Omental fat pad (tissue), 4 donors: ENCODE measurements around the gene GPR179. TPM values are rescaled to one million over a fixed set of nuclear protein-coding genes. Genes with fewer than 3 reads are reported as not detected.

Experiments used
- ATAC-seq: fragments of 150-250 bp; one replicate; pipeline ENCODE4 v1.9.1; 2016; ENCODE audit warnings: mild to moderate bottlenecking, moderate library complexity; ENCODE audit not compliant: low FRiP score
- DNase-seq: peaks from one replicate; pipeline ENCODE4 v3.0.0-alpha.2; 2019; ENCODE audit warnings: low spot score
- CTCF ChIP-seq, 3 donors: fragments of 450-650 bp; IDR thresholded peaks; one replicate each; pipeline ENCODE4 v1.5.1; 2016 to 2017; ENCODE audit warnings: antibody characterized with exemption in 3 of 3, mild to moderate bottlenecking in 3 of 3, moderate library complexity in 2 of 3
- total RNA-seq, 4 donors: library from RNA; depleted of rRNA; stranded (reverse); fragments of >200 nt; gene quantifications; one replicate each; pipeline ENCODE4 v1.1.0, GENCODE V29; 2016

GPR179 gene
- total RNA-seq, 4 donors from 2014 or later = not detected

DNA sequence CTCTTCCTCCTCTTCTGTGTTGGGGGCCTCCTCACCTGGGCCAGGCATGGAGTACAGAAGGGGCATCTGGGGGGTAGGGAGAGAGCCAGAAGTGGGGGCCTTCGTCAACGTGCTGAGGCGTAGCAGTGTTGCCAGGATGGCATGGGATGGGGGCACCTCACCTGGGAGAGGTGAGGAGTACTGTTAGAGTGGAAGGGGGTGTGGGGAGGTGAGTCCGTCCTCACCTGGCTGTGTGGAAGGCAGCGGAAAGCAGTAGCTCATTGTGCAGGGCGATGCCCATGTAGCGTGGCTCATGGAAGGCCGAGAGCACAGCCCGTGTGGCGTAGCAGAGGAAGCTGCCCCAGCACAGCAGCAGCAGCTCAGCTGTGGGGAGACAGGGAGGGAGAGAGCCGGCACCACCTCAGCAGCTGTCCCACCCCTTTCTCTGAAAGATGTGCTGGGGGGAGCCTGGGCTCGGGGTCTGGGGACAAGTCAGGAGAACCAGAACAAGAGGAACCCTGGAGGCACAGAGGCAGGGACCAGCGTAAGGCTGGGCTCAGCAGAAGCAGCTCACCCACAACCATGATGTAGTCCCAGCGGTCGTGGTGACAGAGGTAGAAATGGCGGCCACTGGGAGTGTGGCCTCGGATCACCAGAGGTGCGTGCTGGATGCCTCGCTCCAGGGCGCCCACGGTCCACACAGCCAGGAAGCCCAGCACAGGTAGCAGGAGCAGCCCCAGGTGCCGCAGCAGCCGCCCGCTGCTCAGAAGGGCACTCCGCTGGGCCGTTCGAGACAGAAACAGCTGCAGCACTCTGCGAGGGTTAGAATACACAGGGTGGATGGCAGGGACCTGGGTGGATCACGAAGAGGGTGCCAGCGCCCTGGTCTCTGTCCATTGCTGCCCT lies 9.0 kb downstream of the GPR179 start:
- TF ChIP-seq CTCF (IDR thresholded peaks at IDR 0.05) = no peak
- ATAC-seq (no peak), DNase-seq (no peak)

GRCh38 chr17:38333635-38334295 lies 10.0 kb downstream of the GPR179 start:
- no peak for TF ChIP-seq CTCF (IDR thresholded peaks at IDR 0.05)
- no peak for DNase-seq
- ATAC-seq = no peak

DNA sequence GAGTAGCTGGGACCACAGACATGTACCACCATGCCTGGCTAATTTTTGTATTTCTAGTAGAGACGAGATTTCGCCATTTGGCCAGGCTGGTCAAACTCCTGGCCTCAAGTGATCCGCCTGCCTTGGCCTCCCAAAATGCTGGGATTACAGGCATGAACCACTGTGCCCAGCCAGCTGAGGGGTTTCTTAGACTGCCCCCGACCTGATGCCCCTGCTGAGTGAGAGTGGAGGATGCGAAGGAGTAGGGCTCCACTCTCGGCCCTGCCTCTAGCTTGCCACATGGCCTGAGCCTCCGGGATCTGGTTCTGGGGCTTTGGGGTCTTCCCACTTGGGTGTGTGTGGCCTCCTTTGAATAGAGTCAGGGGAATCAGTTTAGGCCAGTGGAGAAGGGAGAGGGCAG lies 11.0 kb downstream of the GPR179 start:
- DNase-seq (no peak), ATAC-seq (no peak)
- TF ChIP-seq CTCF (IDR thresholded peaks at IDR 0.05) = no peak

- no peak for TF ChIP-seq CTCF (IDR thresholded peaks at IDR 0.05)
- ATAC-seq (no peak), DNase-seq (no peak)
Observed at GRCh38 chr17:38330941-38331411, 12.8 kb downstream of the GPR179 start.

GRCh38 chr17:38329808-38330730 lies 13.7 kb downstream of the GPR179 start:
- no peak for TF ChIP-seq CTCF (IDR thresholded peaks at IDR 0.05)
- no peak for DNase-seq

GRCh38 chr17:38329284-38329683 lies 14.5 kb downstream of the GPR179 start:
- ATAC-seq (no peak), DNase-seq (no peak)
- no peak for TF ChIP-seq CTCF (IDR thresholded peaks at IDR 0.05)

More at GRCh38 chr17:38329808-38330730, 13.7 kb downstream of the GPR179 start:
- ATAC-seq = no peak
